ENCODE results near the gene DCBLD1. TPM values are rescaled to one million over a fixed set of nuclear protein-coding genes. Genes with fewer than 3 reads are reported as not detected.

The DCBLD1 gene
- polyA plus RNA-seq, 3 donors: 2.9 to 3.3 (median 3.1) TPM

GRCh38 chr6:117495869-117496268 is 13.4 kb downstream of the DCBLD1 start:
- Histone ChIP-seq H3K4me2 (replicated peaks; ENCODE audit: extremely low read depth, low read length, poor library complexity, severe bottlenecking) (no peak overlapping the region), H3K79me2 (ENCODE audit: insufficient read depth, low read length) (no peaks in the 10 kb centered on the region), H3K4me1 (ENCODE audit: control insufficient read depth in 1 of 2, insufficient read depth in 2 of 2, low read length in 2 of 2) (peaks cover 14 to 28% of the 10 kb centered on the region in 2 donors), H3K9ac (ENCODE audit: insufficient read depth, low read length, poor library complexity, severe bottlenecking) (no peak overlapping the region), H3K36me3 (replicated peaks in 1 of 2; ENCODE audit: control insufficient read depth in 1 of 2, insufficient read depth in 2 of 2, low read length in 2 of 2) (no peaks in the 10 kb centered on the region), H3K9me3 (replicated peaks in 1 of 2; ENCODE audit: control insufficient read depth in 1 of 2, insufficient read depth in 1 of 2, low read length in 2 of 2) (no peaks in the 10 kb centered on the region), H3K4me3 (replicated peaks in 1 of 3; ENCODE audit: low read depth in 2 of 3, low read length in 3 of 3) (no peak overlapping the region), H2AFZ (ENCODE audit: insufficient read depth, low read depth, low read length, poor library complexity, severe bottlenecking) (no peak overlapping the region), H3K27ac (ENCODE audit: low read depth in 1 of 2, low read length in 2 of 2) (no peak overlapping the region), H4K20me1 (ENCODE audit: insufficient read depth, low read length) (no peaks in the 10 kb centered on the region), H3K27me3 (ENCODE audit: control insufficient read depth in 2 of 2, insufficient read depth in 2 of 2, low read length in 2 of 2) (no peaks in the 10 kb centered on the region)
- TF ChIP-seq CTCF (IDR thresholded peaks at IDR 0.05): no peak
- Mint-ChIP-seq H3K4me3 (no peak overlapping the region), H3K4me1 (peaks cover 39% of the 10 kb centered on the region), H3K27ac (no peak overlapping the region), H3K9me3 (no peaks in the 10 kb centered on the region), H3K36me3 (no peaks in the 10 kb centered on the region), H3K27me3 (ENCODE audit: low read depth in 3 of 3) (no peaks in the 10 kb centered on the region)
- WGBS (ENCODE audit: insufficient coverage): no CpG with 5 or more reads among the region's 2 CpGs
- intact Hi-C loops (cut with micrococcal nuclease): no loop called here
- no peak for DNase-seq

GRCh38 chr6:117496383-117496990 is 14.0 kb downstream of the DCBLD1 start:
- WGBS (ENCODE audit: insufficient coverage): 100% methylated on average over 1 of the region's 1 CpG
- Histone ChIP-seq H3K9me3 (replicated peaks in 1 of 2; ENCODE audit: control insufficient read depth in 1 of 2, insufficient read depth in 1 of 2, low read length in 2 of 2) (no peaks in the 10 kb centered on the region), H3K27me3 (ENCODE audit: control insufficient read depth in 2 of 2, insufficient read depth in 2 of 2, low read length in 2 of 2) (no peaks in the 10 kb centered on the region), H3K4me1 (ENCODE audit: control insufficient read depth in 1 of 2, insufficient read depth in 2 of 2, low read length in 2 of 2) (peaks cover 14 to 28% of the 10 kb centered on the region in 2 donors), H3K9ac (ENCODE audit: insufficient read depth, low read length, poor library complexity, severe bottlenecking) (no peak overlapping the region), H2AFZ (ENCODE audit: insufficient read depth, low read depth, low read length, poor library complexity, severe bottlenecking) (no peak overlapping the region), H3K36me3 (replicated peaks in 1 of 2; ENCODE audit: control insufficient read depth in 1 of 2, insufficient read depth in 2 of 2, low read length in 2 of 2) (no peaks in the 10 kb centered on the region), H3K27ac (ENCODE audit: low read depth in 1 of 2, low read length in 2 of 2) (no peak overlapping the region), H3K4me2 (replicated peaks; ENCODE audit: extremely low read depth, low read length, poor library complexity, severe bottlenecking) (no peak overlapping the region), H4K20me1 (ENCODE audit: insufficient read depth, low read length) (no peaks in the 10 kb centered on the region), H3K4me3 (replicated peaks in 1 of 3; ENCODE audit: low read depth in 2 of 3, low read length in 3 of 3) (no peak overlapping the region), H3K79me2 (ENCODE audit: insufficient read depth, low read length) (no peaks in the 10 kb centered on the region)
- no peak for TF ChIP-seq CTCF (IDR thresholded peaks at IDR 0.05)
- Mint-ChIP-seq H3K27me3 (ENCODE audit: low read depth in 3 of 3) (no peaks in the 10 kb centered on the region), H3K36me3 (no peaks in the 10 kb centered on the region), H3K27ac (no peak overlapping the region), H3K4me1 (peaks cover 43% of the 10 kb centered on the region), H3K9me3 (no peaks in the 10 kb centered on the region), H3K4me3 (no peak overlapping the region)
- no peak for DNase-seq
- intact Hi-C loops (cut with micrococcal nuclease): no loop called here

Measured in CD14-positive monocyte (primary cell).